ENCODE data around the gene RBM22. TPM values are rescaled to one million over a fixed set of nuclear protein-coding genes. Genes with fewer than 3 reads are reported as not detected.

Gene RBM22
- total RNA-seq, 2 experiments from 2014 or later = 53.1 to 59.7 TPM

DNA sequence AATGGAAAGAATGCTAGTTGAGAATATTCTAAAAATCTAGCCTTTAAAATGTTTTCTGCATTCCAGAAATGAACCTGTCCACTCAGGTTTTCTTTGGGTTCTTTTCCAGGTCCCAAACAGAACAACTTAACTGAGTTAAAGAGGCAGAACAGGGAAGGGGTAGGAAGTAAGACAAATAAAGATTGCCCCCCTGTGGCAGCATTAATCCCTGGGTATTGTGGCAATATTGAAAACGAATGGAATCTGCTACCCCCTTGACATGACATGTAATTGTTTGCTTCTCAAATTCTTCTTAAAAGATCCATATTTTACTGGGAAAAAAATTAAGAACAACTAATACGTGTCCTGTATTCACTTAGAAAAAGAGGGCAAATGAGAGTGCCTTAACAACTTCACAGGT is 9.3 kb upstream of the RBM22 start:
- ChIA-PET CTCF (interaction anchor here (1.3 to 1.7 kb wide), 2 partner anchors 137 to 251 kb away, joined by 4 read pairs; partner anchors contain the start of gene IRGM), POLR2A (no interaction called here)
- no peak overlapping the region for H3K27ac Mint-ChIP-seq
- no peaks in the 10 kb centered on the region for H3K9me3 Mint-ChIP-seq
- no peak for ATAC-seq
- no peak overlapping the region for H3K4me3 Mint-ChIP-seq
- peaks cover 14% of the 10 kb centered on the region for H3K36me3 Mint-ChIP-seq (ENCODE audit: low read depth)
- peak; percentile 40 for TF ChIP-seq CTCF (IDR thresholded peaks at IDR 0.05)
- H3K27me3 Mint-ChIP-seq = no peaks in the 10 kb centered on the region
- intact Hi-C loops (cut with micrococcal nuclease) = no loop called here
- peak; percentile 8 for DNase-seq
- H3K4me1 Mint-ChIP-seq (ENCODE audit: low read depth) = no peaks in the 10 kb centered on the region

- H3K27ac Mint-ChIP-seq = no peak overlapping the region
- peaks cover 1% of the 10 kb centered on the region for H3K4me1 Mint-ChIP-seq (ENCODE audit: low read depth)
- no peak overlapping the region for H3K4me3 Mint-ChIP-seq
- ChIA-PET CTCF (interaction anchor here (1.1 kb wide), 1 partner anchor 458 kb away, joined by 3 read pairs; no protein-coding TSS in a partner anchor), POLR2A (interaction anchor here (1.4 kb wide), 1 partner anchor 72 kb away, joined by 3 read pairs; the partner anchor contains the start of gene SMIM3)
- DNase-seq = no peak
- intact Hi-C loops (cut with micrococcal nuclease) = no loop called here
- no peak for TF ChIP-seq CTCF (IDR thresholded peaks at IDR 0.05)
- no peaks in the 10 kb centered on the region for H3K27me3 Mint-ChIP-seq
- H3K9me3 Mint-ChIP-seq = no peaks in the 10 kb centered on the region
- H3K36me3 Mint-ChIP-seq (ENCODE audit: low read depth) = peaks cover 10% of the 10 kb centered on the region
- no peak for ATAC-seq
These were observed 6.0 kb upstream of the RBM22 start for GRCh38 chr5:150706776-150707390.

DNA sequence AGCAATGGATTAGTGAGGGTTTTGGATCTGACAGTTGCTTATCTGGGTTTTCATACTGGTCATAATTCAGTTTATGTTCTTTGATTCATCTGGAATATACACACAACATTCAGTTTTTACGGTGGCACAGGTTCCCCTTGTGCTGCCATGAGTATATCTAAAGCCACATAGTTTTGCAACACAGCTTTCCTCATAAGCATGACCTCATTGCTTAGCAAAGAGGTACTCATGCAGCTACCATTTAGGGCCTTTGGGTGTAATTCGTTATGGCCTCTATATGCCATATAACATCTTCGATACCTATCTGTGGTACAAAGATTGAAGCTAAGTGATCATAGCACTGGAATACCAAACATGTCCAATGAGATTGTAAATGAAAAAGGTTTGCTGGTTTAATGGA is 2.9 kb upstream of the RBM22 start:
- H3K27me3 Mint-ChIP-seq = no peaks in the 10 kb centered on the region
- intact Hi-C loops (cut with micrococcal nuclease) = loop anchor here (5.0 kb wide), 1 partner anchor 79 kb away; no protein-coding TSS in a partner anchor
- TF ChIP-seq CTCF (IDR thresholded peaks at IDR 0.05) = no peak
- POLR2A ChIA-PET = interaction anchor here (1.2 kb wide), 2 partner anchors 10 to 54 kb away, joined by 4 to 6 read pairs; no protein-coding TSS in a partner anchor
- H3K27ac Mint-ChIP-seq = no peak overlapping the region
- ATAC-seq (no peak), DNase-seq (no peak)
- H3K9me3 Mint-ChIP-seq = no peaks in the 10 kb centered on the region
- H3K4me3 Mint-ChIP-seq = no peak overlapping the region
- peaks cover 12% of the 10 kb centered on the region for H3K4me1 Mint-ChIP-seq (ENCODE audit: low read depth)
- CTCF ChIA-PET = interaction anchor here (0.8 to 1.9 kb wide), 8 partner anchors 12 to 148 kb away, joined by 3 to 7 read pairs (median 4); partner anchors contain the start of gene SMIM3
- H3K36me3 Mint-ChIP-seq (ENCODE audit: low read depth) = peaks cover 13% of the 10 kb centered on the region

- no peak for TF ChIP-seq CTCF (IDR thresholded peaks at IDR 0.05)
- Mint-ChIP-seq H3K27ac (no peak overlapping the region), H3K4me1 (ENCODE audit: low read depth) (peaks cover 16% of the 10 kb centered on the region), H3K27me3 (no peaks in the 10 kb centered on the region), H3K36me3 (ENCODE audit: low read depth) (peaks cover 27% of the 10 kb centered on the region), H3K9me3 (no peaks in the 10 kb centered on the region), H3K4me3 (no peak overlapping the region)
- ATAC-seq = peak; percentile 6
- no peak for DNase-seq
- intact Hi-C loops (cut with micrococcal nuclease) = loop anchor here (5.0 kb wide), 1 partner anchor 82 kb away; no protein-coding TSS in a partner anchor
- POLR2A ChIA-PET = interaction anchor here (0.6 to 3.0 kb wide), 16 partner anchors 8 to 792 kb away, joined by 3 to 19 read pairs (median 4); partner anchors contain the start of gene IRGM
- CTCF ChIA-PET = interaction anchor here (0.7 to 4.5 kb wide), 27 partner anchors 9 to 465 kb away, joined by 3 to 36 read pairs (median 5); partner anchors contain the start of genes DCTN4, IRGM, RPS14 and SMIM3
These were observed 642 bp downstream of the RBM22 start for GRCh38 chr5:150700246-150700593.

- ChIA-PET POLR2A (interaction anchor here (1.0 kb wide), 1 partner anchor 88 kb away, joined by 3 read pairs; no protein-coding TSS in a partner anchor), CTCF (interaction anchor here (0.9 kb wide), 1 partner anchor 37 kb away, joined by 3 read pairs; no protein-coding TSS in a partner anchor)
- DNase-seq (no peak), ATAC-seq (no peak)
- H3K4me1 Mint-ChIP-seq (ENCODE audit: low read depth) = peaks cover 13% of the 10 kb centered on the region
- H3K36me3 Mint-ChIP-seq (ENCODE audit: low read depth) = peaks cover 60% of the 10 kb centered on the region
- H3K9me3 Mint-ChIP-seq = no peaks in the 10 kb centered on the region
- H3K27me3 Mint-ChIP-seq = no peaks in the 10 kb centered on the region
- no peak for TF ChIP-seq CTCF (IDR thresholded peaks at IDR 0.05)
- H3K27ac Mint-ChIP-seq = no peak overlapping the region
- H3K4me3 Mint-ChIP-seq = no peak overlapping the region
- intact Hi-C loops (cut with micrococcal nuclease) = no loop called here
These were observed 6.2 kb downstream of the RBM22 start for GRCh38 chr5:150694612-150695011.
